ENCODE data around the gene TMEM183A. TPM values are rescaled to one million over a fixed set of nuclear protein-coding genes. Genes with fewer than 3 reads are reported as not detected.

TMEM183A gene
- total RNA-seq, 6 experiments from 2014 or later = 21.4 to 38.1 (median 31.0) TPM

GRCh38 chr1:203066965-203067364, 59.8 kb downstream of the TMEM183A start:
- H3K4me3 ChIP-seq = no peak overlapping the region
- DNase-seq (no peak), ATAC-seq (no peak)
- H3K27me3 ChIP-seq = no peaks in the 10 kb centered on the region
- no peaks in the 10 kb centered on the region for H3K4me1 ChIP-seq
- H3K27ac ChIP-seq = no peak overlapping the region
- intact Hi-C loops (cut with DNase I) = no loop called here
- H3K36me3 ChIP-seq = no peaks in the 10 kb centered on the region
- H3K9me3 ChIP-seq = no peaks in the 10 kb centered on the region
- no peak for TF ChIP-seq CTCF (IDR thresholded peaks at IDR 0.05)
- TF ChIP-seq POLR2A (IDR thresholded peaks at IDR 0.05) = no peak
- WGBS (ENCODE audit: insufficient coverage, low coverage, low lambda C conversion rate, missing lambda C conversion rate) = 70% methylated on average over 3 of the region's 3 CpGs

GRCh38 chr1:203069030-203069747, 62.0 kb downstream of the TMEM183A start:
- ATAC-seq (peak; percentile 22 to 49 (median 40)), DNase-seq (no peak)
- no peak for TF ChIP-seq CTCF (IDR thresholded peaks at IDR 0.05)
- TF ChIP-seq POLR2A (IDR thresholded peaks at IDR 0.05) = no peak
- Histone ChIP-seq H3K4me3 (no peak overlapping the region), H3K4me1 (no peaks in the 10 kb centered on the region), H3K9me3 (no peaks in the 10 kb centered on the region), H3K36me3 (no peaks in the 10 kb centered on the region), H3K27me3 (no peaks in the 10 kb centered on the region), H3K27ac (no peak overlapping the region)
- intact Hi-C loops (cut with DNase I) = no loop called here
- 49% methylated on average over 4 of the region's 4 CpGs for WGBS (ENCODE audit: insufficient coverage, low coverage, low lambda C conversion rate, missing lambda C conversion rate)

- WGBS (ENCODE audit: insufficient coverage, low coverage, low lambda C conversion rate, missing lambda C conversion rate) = 77% methylated on average over 6 of the region's 7 CpGs
- H3K4me1 ChIP-seq = peaks cover 0 to 4% (median 0%) of the 10 kb centered on the region in 4 donors
- no peaks in the 10 kb centered on the region for H3K27me3 ChIP-seq
- TF ChIP-seq CTCF (IDR thresholded peaks at IDR 0.05) = no peak
- TF ChIP-seq POLR2A (IDR thresholded peaks at IDR 0.05) = no peak
- no peak for DNase-seq
- H3K4me3 ChIP-seq = no peak overlapping the region
- ATAC-seq = no peak
- intact Hi-C loops (cut with DNase I) = no loop called here
- H3K27ac ChIP-seq = no peak overlapping the region
- no peaks in the 10 kb centered on the region for H3K36me3 ChIP-seq
- no peaks in the 10 kb centered on the region for H3K9me3 ChIP-seq
Measured at GRCh38 chr1:203072002-203072602, 64.9 kb downstream of the TMEM183A start.

- peaks cover 0 to 4% (median 0%) of the 10 kb centered on the region in 4 donors for H3K4me1 ChIP-seq
- WGBS (ENCODE audit: insufficient coverage, low coverage, low lambda C conversion rate, missing lambda C conversion rate) = 67% methylated on average over 3 of the region's 3 CpGs
- no peak for ATAC-seq
Measured at GRCh38 chr1:203072911-203073310, 65.7 kb downstream of the TMEM183A start.

More at GRCh38 chr1:203072911-203073310, 65.7 kb downstream of the TMEM183A start:
- TF ChIP-seq POLR2A (IDR thresholded peaks at IDR 0.05) = no peak
- TF ChIP-seq CTCF (IDR thresholded peaks at IDR 0.05) = no peak
- intact Hi-C loops (cut with DNase I) = no loop called here
- Histone ChIP-seq H3K36me3 (no peaks in the 10 kb centered on the region), H3K4me3 (no peak overlapping the region), H3K9me3 (no peaks in the 10 kb centered on the region), H3K27ac (no peak overlapping the region), H3K27me3 (no peaks in the 10 kb centered on the region)
- DNase-seq = no peak
